Neural cell (in vitro differentiated cells): Measurements from ENCODE around the gene ACOT2. TPM values are rescaled to one million over a fixed set of nuclear protein-coding genes. Genes with fewer than 3 reads are reported as not detected.

Experiments
- H2AFZ ChIP-seq: fragments of 200-600, 300-800 bp; sonication (generic), shearing (Covaris generic); 2 replicates; pipeline ENCODE4 v1.6.0; 2014; ENCODE audit warnings: low read depth, mild to moderate bottlenecking, antibody characterized with exemption, low read length, moderate library complexity
- H3F3A ChIP-seq: fragments of 200-600 bp; shearing (Covaris generic); 2 replicates; pipeline ENCODE4 v1.6.1; 2016; ENCODE audit warnings: mild to moderate bottlenecking, moderate library complexity, mixed read lengths, antibody characterized with exemption, low read length; ENCODE audit not compliant: insufficient read depth, poor library complexity, severe bottlenecking
- H3K27ac ChIP-seq: fragments of 200-600, 300-800 bp; sonication (generic), shearing (Covaris generic); 2 replicates; pipeline ENCODE4 v1.5.1; 2014; ENCODE audit warnings: mild to moderate bottlenecking, low read length, moderate library complexity
- H3K27me3 ChIP-seq: fragments of 300-800, 200-600 bp; sonication (generic), shearing (Covaris generic); 2 replicates; pipeline ENCODE4 v1.6.0; 2014; ENCODE audit warnings: mild to moderate bottlenecking, low read depth, low read length, moderate library complexity; ENCODE audit not compliant: insufficient read depth
- H3K36me3 ChIP-seq: fragments of 300-800, 200-600 bp; sonication (generic), shearing (Covaris generic); 2 replicates; pipeline ENCODE4 v1.5.1; 2014; ENCODE audit warnings: mild to moderate bottlenecking, antibody characterized with exemption, low read length, moderate library complexity; ENCODE audit not compliant: insufficient read depth
- H3K4me2 ChIP-seq: fragments of 300-800, 200-600 bp; sonication (generic), shearing (Covaris generic); 2 replicates; pipeline ENCODE4 v1.6.0; 2014; ENCODE audit warnings: mild to moderate bottlenecking, low read length
- H3K4me3 ChIP-seq: fragments of 300-800, 200-600 bp; sonication (generic), shearing (Covaris generic); 2 replicates; pipeline ENCODE4 v1.5.1; 2014; ENCODE audit warnings: mild to moderate bottlenecking, low read length, moderate library complexity
- H3K79me2 ChIP-seq: fragments of 200-600 bp; shearing (Covaris generic); replicated peaks from 2 replicates; pipeline ENCODE4 v1.6.0; 2014; ENCODE audit warnings: mild to moderate bottlenecking, low read length, moderate library complexity; ENCODE audit not compliant: insufficient read depth
- H3K9ac ChIP-seq: fragments of 300-800, 200-600 bp; sonication (generic), shearing (Covaris generic); 2 replicates; pipeline ENCODE4 v1.6.1; 2016; ENCODE audit warnings: mild to moderate bottlenecking, low read length, mixed read lengths
- H3K9me2 ChIP-seq: fragments of 200-600 bp; shearing (Covaris generic); 2 replicates; pipeline ENCODE4 v1.6.1; 2016; ENCODE audit warnings: mild to moderate bottlenecking, low read length, mixed read lengths; ENCODE audit not compliant: insufficient read depth
- H3K9me3 ChIP-seq: fragments of 200-600, 300-800 bp; sonication (generic), shearing (Covaris generic); 2 replicates; pipeline ENCODE4 v1.6.1; 2016; ENCODE audit warnings: mild to moderate bottlenecking, mixed run types, low read length, moderate library complexity, mixed read lengths
- H4K20me1 ChIP-seq: fragments of 200-600 bp; shearing (Covaris generic); 2 replicates; pipeline ENCODE4 v1.6.1; 2016; ENCODE audit warnings: mild to moderate bottlenecking, mixed run types; ENCODE audit not compliant: insufficient read depth
- EP300 ChIP-seq: fragments of 450-650 bp; conservative IDR thresholded peaks from 2 replicates; pipeline ENCODE4 v1.6.1; 2014; ENCODE audit warnings: antibody characterized with exemption, mild to moderate bottlenecking, moderate library complexity; ENCODE audit not compliant: poor library complexity, severe bottlenecking
- EZH2 ChIP-seq: fragments of 200-600, 300-800 bp; shearing (Covaris generic), sonication (generic); IDR thresholded peaks from 2 replicates; pipeline ENCODE4 v1.6.1; 2014; ENCODE audit warnings: antibody characterized with exemption, low read length, borderline replicate concordance, mild to moderate bottlenecking; ENCODE audit not compliant: insufficient read depth, poor library complexity, severe bottlenecking
- MXI1 ChIP-seq: fragments of 450-650 bp; conservative IDR thresholded peaks from 2 replicates; pipeline ENCODE4 v1.6.1; 2014; ENCODE audit warnings: antibody characterized with exemption, mild to moderate bottlenecking; ENCODE audit not compliant: poor library complexity, severe bottlenecking
- POLR2AphosphoS5 ChIP-seq: IDR thresholded peaks from 2 replicates; pipeline ENCODE4 v1.6.1; 2012
- RAD21 ChIP-seq: fragments of 450-650 bp; conservative IDR thresholded peaks from 2 replicates; pipeline ENCODE4 v1.6.1; 2014; ENCODE audit warnings: antibody characterized with exemption, mild to moderate bottlenecking, moderate library complexity
- SMC3 ChIP-seq: fragments of 450-650 bp; conservative IDR thresholded peaks from 2 replicates; pipeline ENCODE4 v1.6.1; 2014; ENCODE audit warnings: antibody characterized with exemption, mild to moderate bottlenecking, moderate library complexity; ENCODE audit not compliant: poor library complexity
- TAF1 ChIP-seq: IDR thresholded peaks from 2 replicates; pipeline ENCODE4 v1.6.1; 2012; ENCODE audit warnings: low read depth
- polyA plus RNA-seq: library from polyadenylated mRNA; depleted of rRNA; stranded (reverse); fragments of >200 nt; gene quantifications from 2 replicates; pipeline ENCODE4 v1.2.3, GENCODE V29; 2014
- TF ChIP-seq, protein P1 (sequence below): fragments of 450-650 bp; IDR thresholded peaks from 2 replicates; pipeline ENCODE4 v1.5.1; 2014; ENCODE audit warnings: antibody characterized with exemption, mild to moderate bottlenecking, moderate library complexity; ENCODE audit not compliant: poor library complexity, severe bottlenecking
- TF ChIP-seq, protein P2 (sequence below): IDR thresholded peaks from 2 replicates; pipeline ENCODE4 v1.6.1; 2012; ENCODE audit warnings: borderline replicate concordance

ACOT2 gene
- polyA plus RNA-seq, 1 donor from 2014 or later = 1.7 TPM

DNA sequence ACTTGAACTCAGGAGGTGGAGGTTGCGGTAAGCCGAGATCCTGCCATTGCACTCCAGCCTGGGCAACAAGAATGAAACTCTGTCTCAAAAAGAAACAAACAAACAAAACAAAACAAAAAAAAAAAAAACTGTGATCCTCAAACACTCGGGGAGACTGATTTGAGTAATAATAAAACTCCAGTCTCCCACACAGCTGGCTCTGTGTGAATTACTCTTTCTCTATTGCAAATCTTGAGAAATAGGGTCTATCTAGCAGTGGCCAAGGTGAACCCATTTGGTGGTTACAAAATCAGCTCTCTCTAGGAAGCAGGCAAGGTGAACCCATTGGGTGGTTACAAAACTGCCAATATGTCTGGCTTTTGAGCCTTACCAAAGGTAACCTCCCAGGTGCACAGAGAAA lies 37.3 kb downstream of the ACOT2 start:
- H2AFZ ChIP-seq = no peak overlapping the region
- H3K27ac ChIP-seq = no peak overlapping the region
- H3K9ac ChIP-seq = no peak overlapping the region
- H3K9me2 ChIP-seq = no peaks in the 10 kb centered on the region
- no peaks in the 10 kb centered on the region for H3K27me3 ChIP-seq
- H3K79me2 ChIP-seq = no peaks in the 10 kb centered on the region
- TF ChIP-seq SMC3 = no peak
- H3K36me3 ChIP-seq = no peaks in the 10 kb centered on the region
- H3F3A ChIP-seq = no peaks in the 10 kb centered on the region
- no peaks in the 10 kb centered on the region for H3K9me3 ChIP-seq
- H3K4me2 ChIP-seq = no peak overlapping the region
- H4K20me1 ChIP-seq = no peaks in the 10 kb centered on the region
- no peak overlapping the region for H3K4me3 ChIP-seq

DNA sequence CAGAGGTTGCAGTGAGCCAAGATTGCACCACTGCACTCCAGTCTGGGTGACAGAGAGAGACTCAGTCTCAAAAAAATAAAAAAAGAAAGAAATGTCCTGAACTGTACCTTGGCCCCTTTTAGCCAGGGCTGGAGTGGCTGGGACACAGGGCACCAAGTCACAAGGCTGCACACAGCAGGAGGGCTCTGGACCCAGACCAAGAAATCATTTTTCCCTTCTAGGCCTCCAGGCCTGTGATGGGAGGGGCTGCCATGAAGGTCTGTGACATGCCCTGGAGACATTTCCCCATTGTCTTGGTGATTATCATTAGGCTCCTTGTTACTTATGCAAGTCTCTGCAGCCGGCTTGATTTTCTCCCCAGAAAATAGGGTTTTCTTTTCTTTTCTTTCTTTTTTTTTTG lies 38.2 kb downstream of the ACOT2 start:
- Histone ChIP-seq H3K9me3 (no peaks in the 10 kb centered on the region), H3K79me2 (no peaks in the 10 kb centered on the region), H3K4me3 (no peak overlapping the region), H3K27ac (no peak overlapping the region), H4K20me1 (no peaks in the 10 kb centered on the region), H3K9me2 (no peaks in the 10 kb centered on the region), H3K36me3 (no peaks in the 10 kb centered on the region), H2AFZ (no peak overlapping the region), H3K27me3 (no peaks in the 10 kb centered on the region), H3K9ac (no peak overlapping the region), H3K4me2 (no peak overlapping the region), H3F3A (no peaks in the 10 kb centered on the region)
- TF ChIP-seq, protein P1, sequence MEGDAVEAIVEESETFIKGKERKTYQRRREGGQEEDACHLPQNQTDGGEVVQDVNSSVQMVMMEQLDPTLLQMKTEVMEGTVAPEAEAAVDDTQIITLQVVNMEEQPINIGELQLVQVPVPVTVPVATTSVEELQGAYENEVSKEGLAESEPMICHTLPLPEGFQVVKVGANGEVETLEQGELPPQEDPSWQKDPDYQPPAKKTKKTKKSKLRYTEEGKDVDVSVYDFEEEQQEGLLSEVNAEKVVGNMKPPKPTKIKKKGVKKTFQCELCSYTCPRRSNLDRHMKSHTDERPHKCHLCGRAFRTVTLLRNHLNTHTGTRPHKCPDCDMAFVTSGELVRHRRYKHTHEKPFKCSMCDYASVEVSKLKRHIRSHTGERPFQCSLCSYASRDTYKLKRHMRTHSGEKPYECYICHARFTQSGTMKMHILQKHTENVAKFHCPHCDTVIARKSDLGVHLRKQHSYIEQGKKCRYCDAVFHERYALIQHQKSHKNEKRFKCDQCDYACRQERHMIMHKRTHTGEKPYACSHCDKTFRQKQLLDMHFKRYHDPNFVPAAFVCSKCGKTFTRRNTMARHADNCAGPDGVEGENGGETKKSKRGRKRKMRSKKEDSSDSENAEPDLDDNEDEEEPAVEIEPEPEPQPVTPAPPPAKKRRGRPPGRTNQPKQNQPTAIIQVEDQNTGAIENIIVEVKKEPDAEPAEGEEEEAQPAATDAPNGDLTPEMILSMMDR = no peak
- TF ChIP-seq POLR2AphosphoS5 = no peak
- no peak for TF ChIP-seq SMC3
- no peak for TF ChIP-seq MXI1
- no peak for TF ChIP-seq RAD21
- TF ChIP-seq, protein P2, sequence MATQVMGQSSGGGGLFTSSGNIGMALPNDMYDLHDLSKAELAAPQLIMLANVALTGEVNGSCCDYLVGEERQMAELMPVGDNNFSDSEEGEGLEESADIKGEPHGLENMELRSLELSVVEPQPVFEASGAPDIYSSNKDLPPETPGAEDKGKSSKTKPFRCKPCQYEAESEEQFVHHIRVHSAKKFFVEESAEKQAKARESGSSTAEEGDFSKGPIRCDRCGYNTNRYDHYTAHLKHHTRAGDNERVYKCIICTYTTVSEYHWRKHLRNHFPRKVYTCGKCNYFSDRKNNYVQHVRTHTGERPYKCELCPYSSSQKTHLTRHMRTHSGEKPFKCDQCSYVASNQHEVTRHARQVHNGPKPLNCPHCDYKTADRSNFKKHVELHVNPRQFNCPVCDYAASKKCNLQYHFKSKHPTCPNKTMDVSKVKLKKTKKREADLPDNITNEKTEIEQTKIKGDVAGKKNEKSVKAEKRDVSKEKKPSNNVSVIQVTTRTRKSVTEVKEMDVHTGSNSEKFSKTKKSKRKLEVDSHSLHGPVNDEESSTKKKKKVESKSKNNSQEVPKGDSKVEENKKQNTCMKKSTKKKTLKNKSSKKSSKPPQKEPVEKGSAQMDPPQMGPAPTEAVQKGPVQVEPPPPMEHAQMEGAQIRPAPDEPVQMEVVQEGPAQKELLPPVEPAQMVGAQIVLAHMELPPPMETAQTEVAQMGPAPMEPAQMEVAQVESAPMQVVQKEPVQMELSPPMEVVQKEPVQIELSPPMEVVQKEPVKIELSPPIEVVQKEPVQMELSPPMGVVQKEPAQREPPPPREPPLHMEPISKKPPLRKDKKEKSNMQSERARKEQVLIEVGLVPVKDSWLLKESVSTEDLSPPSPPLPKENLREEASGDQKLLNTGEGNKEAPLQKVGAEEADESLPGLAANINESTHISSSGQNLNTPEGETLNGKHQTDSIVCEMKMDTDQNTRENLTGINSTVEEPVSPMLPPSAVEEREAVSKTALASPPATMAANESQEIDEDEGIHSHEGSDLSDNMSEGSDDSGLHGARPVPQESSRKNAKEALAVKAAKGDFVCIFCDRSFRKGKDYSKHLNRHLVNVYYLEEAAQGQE = no peak

DNA sequence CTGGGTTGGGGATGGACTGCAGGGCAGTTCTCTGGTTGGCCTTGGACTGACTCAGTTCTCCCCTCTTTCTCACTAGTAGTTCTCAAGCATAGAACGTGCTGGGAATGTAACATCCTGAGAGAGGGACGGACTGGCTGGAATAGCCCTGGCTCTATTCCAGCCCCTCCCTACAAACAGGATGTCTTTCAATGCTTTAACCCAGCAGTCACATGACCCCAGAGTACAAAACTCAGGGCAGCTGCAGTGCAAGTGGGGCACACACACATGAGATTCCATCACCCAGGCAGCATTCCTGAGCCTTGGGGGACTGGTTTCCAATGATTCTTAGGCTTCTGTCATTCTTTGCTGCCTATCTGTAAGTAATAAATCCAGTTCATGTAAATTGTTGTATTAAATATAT lies 41.7 kb downstream of the ACOT2 start:
- no peaks in the 10 kb centered on the region for H4K20me1 ChIP-seq
- H3K4me2 ChIP-seq = no peak overlapping the region
- no peak overlapping the region for H3K4me3 ChIP-seq
- H3K9ac ChIP-seq = no peak overlapping the region
- no peak overlapping the region for H3K27ac ChIP-seq
- H3K9me3 ChIP-seq = no peaks in the 10 kb centered on the region
- H3K36me3 ChIP-seq = no peaks in the 10 kb centered on the region
- H2AFZ ChIP-seq = no peak overlapping the region
- H3F3A ChIP-seq = no peaks in the 10 kb centered on the region
- H3K79me2 ChIP-seq = no peaks in the 10 kb centered on the region
- peaks cover 9% of the 10 kb centered on the region for H3K27me3 ChIP-seq
- TF ChIP-seq EP300 (no peak), EZH2 (no peak), POLR2AphosphoS5 (no peak), SMC3 (no peak), MXI1 (no peak), RAD21 (no peak), TAF1 (no peak)
- TF ChIP-seq, protein P2 = no peak
- TF ChIP-seq, protein P1 = no peak
- H3K9me2 ChIP-seq = no peaks in the 10 kb centered on the region
